Activated CD4-positive, alpha-beta T cell treated with anti-CD3 and anti-CD28 coated beads for 36 hours (primary cell): ENCODE results near the gene THTPA. TPM values are rescaled to one million over a fixed set of nuclear protein-coding genes. Genes with fewer than 3 reads are reported as not detected.
"Not testable (repeated sequence)": the region's sequence is repeated elsewhere in the genome, so short reads cannot be mapped to it uniquely, and the experiment has no call there.

Experiments
- ATAC-seq: fragments of 200-7000 bp; cut with Tn5 transposase; one replicate; pipeline ENCODE4 v1.10.0; 2021; ENCODE audit warnings: mild to moderate bottlenecking, moderate library complexity
- CTCF ChIA-PET: fragments of 350-600 bp; sonication (Branson Sonifier 250); formaldehyde crosslinking; loops from one replicate; lab custom pipeline; 2021; ENCODE audit warnings: antibody characterized with exemption; lab: Charles Lee
- POLR2A ChIA-PET: fragments of 350-600 bp; sonication (Branson Sonifier 250); formaldehyde crosslinking; loops from one replicate; lab custom pipeline; 2021; ENCODE audit warnings: antibody characterized with exemption, inconsistent platforms; lab: Charles Lee
- DNase-seq: peaks from one replicate; pipeline ENCODE4 v3.0.0-alpha.2; 2020
- H3K27ac Mint-ChIP-seq: one replicate; pipeline ENCODE4 v1.8.0; 2021; ENCODE audit warnings: mixed read lengths
- H3K27me3 Mint-ChIP-seq: one replicate; pipeline ENCODE4 v1.8.0; 2021; ENCODE audit warnings: mixed read lengths
- H3K36me3 Mint-ChIP-seq: one replicate; pipeline ENCODE4 v1.8.0; 2021; ENCODE audit warnings: low read depth, mixed read lengths
- H3K4me1 Mint-ChIP-seq: one replicate; pipeline ENCODE4 v1.8.0; 2021; ENCODE audit warnings: mixed read lengths
- H3K4me3 Mint-ChIP-seq: one replicate; pipeline ENCODE4 v1.8.0; 2021; ENCODE audit warnings: mild to moderate bottlenecking, moderate library complexity, mixed read lengths
- H3K9me3 Mint-ChIP-seq: one replicate; pipeline ENCODE4 v1.8.0; 2021; ENCODE audit warnings: low read depth, mixed read lengths
- intact Hi-C, 2 experiments: fragments of 100-400 bp; cut with DNase I in 1 of 2; cut with micrococcal nuclease in 1 of 2; formaldehyde crosslinking; loops; one replicate each; pipeline versions ENCODE4 v1.14.2 to v1.15.1; 2022 to 2024; cut with DNase I, micrococcal nuclease
- total RNA-seq, 2 experiments: library from RNA; stranded (reverse); gene quantifications; one replicate each; pipeline ENCODE4 v1.2.3, GENCODE V29; 2021

Gene THTPA
- total RNA-seq, 2 experiments from 2014 or later: 8.3 to 8.5 TPM

DNA sequence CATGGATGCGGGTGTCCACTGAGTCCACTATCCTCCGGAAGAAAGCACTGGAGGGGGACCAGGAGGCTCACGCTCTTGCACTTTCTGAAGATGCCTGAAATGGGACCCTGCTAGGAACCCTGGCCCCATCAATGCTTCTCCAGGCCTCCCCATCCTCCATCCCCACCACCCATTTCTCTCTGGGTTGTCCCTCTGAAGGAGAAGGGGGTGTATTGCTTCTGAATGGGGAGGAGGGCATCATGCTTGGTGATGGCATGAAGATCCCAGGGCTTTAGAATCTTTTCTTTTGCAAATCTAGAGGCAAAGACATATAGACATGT is 23.2 kb downstream of the THTPA start:
- ChIA-PET CTCF (interaction anchor here (1.5 to 1.6 kb wide), 2 partner anchors 10 to 12 kb away, joined by 3 to 6 read pairs; partner anchors contain the start of gene AP1G2), POLR2A (no interaction called here)
- no peaks in the 10 kb centered on the region for H3K36me3 Mint-ChIP-seq
- peaks cover 41% of the 10 kb centered on the region for H3K27me3 Mint-ChIP-seq
- intact Hi-C loops: no loop called here
- no peak overlapping the region for H3K4me3 Mint-ChIP-seq
- DNase-seq: no peak
- H3K9me3 Mint-ChIP-seq: no peaks in the 10 kb centered on the region
- H3K27ac Mint-ChIP-seq: no peak overlapping the region
- H3K4me1 Mint-ChIP-seq: peaks cover 16% of the 10 kb centered on the region
- ATAC-seq: no peak

GRCh38 chr14:23579739-23580138 is 23.7 kb downstream of the THTPA start:
- Mint-ChIP-seq H3K36me3 (no peaks in the 10 kb centered on the region), H3K27ac (no peak overlapping the region), H3K4me3 (no peak overlapping the region), H3K9me3 (no peaks in the 10 kb centered on the region), H3K27me3 (peaks cover 43% of the 10 kb centered on the region), H3K4me1 (peaks cover 16% of the 10 kb centered on the region)
- ChIA-PET POLR2A (no interaction called here), CTCF (interaction anchor here (0.8 to 1.6 kb wide), 3 partner anchors 9 to 52 kb away, joined by 3 to 6 read pairs (median 4); no protein-coding TSS in a partner anchor)
- ATAC-seq (no peak), DNase-seq (no peak)
- intact Hi-C loops: no loop called here

DNA sequence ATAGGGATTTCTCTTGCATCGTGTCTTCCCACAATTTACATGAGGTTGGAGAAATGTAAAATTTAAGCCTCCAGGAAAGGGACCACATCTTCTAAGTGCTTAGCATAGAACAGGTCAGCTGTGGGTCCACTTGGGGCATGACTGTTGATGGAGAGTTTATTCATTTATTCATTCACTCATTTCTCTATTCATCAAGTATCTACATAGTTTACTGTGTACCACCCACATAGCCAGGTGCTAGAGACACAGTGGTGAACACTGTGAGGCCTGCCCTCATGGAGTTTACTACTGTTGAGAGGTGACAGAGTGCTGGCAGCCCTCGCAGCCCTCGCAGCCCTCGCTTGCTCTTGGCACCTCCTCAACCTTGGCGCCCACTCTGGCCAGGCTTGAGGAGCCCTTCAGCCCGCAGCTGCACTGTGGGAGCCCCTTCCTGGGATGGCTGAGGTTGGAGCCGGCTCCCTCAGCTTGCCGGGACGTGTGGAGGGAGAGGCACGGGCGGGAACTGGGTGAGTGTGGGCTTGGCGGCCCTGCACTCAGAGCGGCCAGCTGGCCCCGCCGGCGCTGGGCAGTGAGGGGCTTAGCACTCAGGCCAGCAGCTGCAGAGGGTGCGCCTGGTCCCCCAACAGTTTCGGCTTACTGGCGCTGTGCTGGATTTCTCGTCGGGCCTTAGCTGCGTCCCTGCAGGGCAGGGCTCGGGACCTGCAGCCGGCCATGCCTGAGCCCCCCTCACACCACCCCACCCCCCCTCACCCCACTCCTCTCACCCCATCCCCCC is 24.3 kb downstream of the THTPA start:
- Mint-ChIP-seq H3K4me3 (no peak overlapping the region), H3K9me3 (no peaks in the 10 kb centered on the region), H3K4me1 (peaks cover 16% of the 10 kb centered on the region), H3K27me3 (peaks cover 41% of the 10 kb centered on the region), H3K27ac (no peak overlapping the region), H3K36me3 (no peaks in the 10 kb centered on the region)
- DNase-seq (no peak), ATAC-seq (no peak)
- ChIA-PET POLR2A (no interaction called here), CTCF (interaction anchor here (0.6 to 1.6 kb wide), 5 partner anchors 9 to 824 kb away, joined by 3 to 6 read pairs (median 4); no protein-coding TSS in a partner anchor)
- intact Hi-C loops: no loop called here

DNA sequence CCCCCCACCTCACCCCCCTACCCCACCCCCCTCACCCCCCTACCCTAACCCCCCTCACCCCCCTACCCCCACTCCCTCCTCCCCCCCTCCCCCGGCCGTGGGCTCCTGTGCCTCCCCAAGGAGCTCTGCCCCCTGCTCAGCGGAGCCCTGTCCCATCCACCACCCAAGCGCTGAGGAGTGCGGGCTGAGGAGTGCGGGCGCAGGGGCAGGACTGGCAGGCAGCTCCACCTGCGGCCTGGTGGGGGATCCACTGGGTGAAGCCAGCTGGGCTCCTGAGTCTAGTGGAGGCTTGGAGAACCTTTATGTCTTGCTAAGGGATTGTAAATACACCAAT is 24.8 kb downstream of the THTPA start:
- ATAC-seq: no peak
- peaks cover 42% of the 10 kb centered on the region for H3K27me3 Mint-ChIP-seq
- intact Hi-C loops: no loop called here

GRCh38 chr14:23582906-23583760 is 27.1 kb downstream of the THTPA start:
- CTCF ChIA-PET: interaction anchor here (0.7 to 2.0 kb wide), 5 partner anchors 8 to 49 kb away, joined by 3 to 11 read pairs (median 3); no protein-coding TSS in a partner anchor
- intact Hi-C loops: no loop called here

More for the DNA sequence above, 24.8 kb downstream of the THTPA start:
- H3K36me3 Mint-ChIP-seq: no peaks in the 10 kb centered on the region
- DNase-seq: no peak
- H3K27ac Mint-ChIP-seq: no peak overlapping the region
- H3K4me3 Mint-ChIP-seq: no peak overlapping the region
- no peaks in the 10 kb centered on the region for H3K9me3 Mint-ChIP-seq
- POLR2A ChIA-PET: no interaction called here
- peaks cover 16% of the 10 kb centered on the region for H3K4me1 Mint-ChIP-seq
- CTCF ChIA-PET: interaction anchor here (0.6 to 1.6 kb wide), 5 partner anchors 8 to 823 kb away, joined by 3 to 6 read pairs (median 4); no protein-coding TSS in a partner anchor

GRCh38 chr14:23583761-23584526 is 27.9 kb downstream of the THTPA start:
- H3K9me3 Mint-ChIP-seq, DNase-seq, H3K27ac Mint-ChIP-seq, ATAC-seq, H3K36me3 Mint-ChIP-seq, intact Hi-C loops, H3K4me1 Mint-ChIP-seq, POLR2A ChIA-PET, H3K4me3 Mint-ChIP-seq: not testable (repeated sequence)
- CTCF ChIA-PET: interaction anchor here (1.2 kb wide), 1 partner anchor 13 kb away, joined by 3 read pairs; no protein-coding TSS in a partner anchor
- H3K27me3 Mint-ChIP-seq: peaks cover 33% of the 10 kb centered on the region

More at GRCh38 chr14:23582906-23583760, 27.1 kb downstream of the THTPA start:
- DNase-seq: no peak
- Mint-ChIP-seq H3K9me3 (no peaks in the 10 kb centered on the region), H3K27me3 (peaks cover 41% of the 10 kb centered on the region), H3K4me1 (peaks cover 8% of the 10 kb centered on the region), H3K4me3 (no peak overlapping the region), H3K27ac (no peak overlapping the region), H3K36me3 (no peaks in the 10 kb centered on the region)
- POLR2A ChIA-PET: no interaction called here
- ATAC-seq: no peak

GRCh38 chr14:23584527-23585203 is 28.6 kb downstream of the THTPA start:
- H3K4me3 Mint-ChIP-seq, POLR2A ChIA-PET, H3K36me3 Mint-ChIP-seq, H3K9me3 Mint-ChIP-seq, CTCF ChIA-PET, H3K4me1 Mint-ChIP-seq, H3K27ac Mint-ChIP-seq, DNase-seq, ATAC-seq, intact Hi-C loops: not testable (repeated sequence)
- peaks cover 29% of the 10 kb centered on the region for H3K27me3 Mint-ChIP-seq

DNA sequence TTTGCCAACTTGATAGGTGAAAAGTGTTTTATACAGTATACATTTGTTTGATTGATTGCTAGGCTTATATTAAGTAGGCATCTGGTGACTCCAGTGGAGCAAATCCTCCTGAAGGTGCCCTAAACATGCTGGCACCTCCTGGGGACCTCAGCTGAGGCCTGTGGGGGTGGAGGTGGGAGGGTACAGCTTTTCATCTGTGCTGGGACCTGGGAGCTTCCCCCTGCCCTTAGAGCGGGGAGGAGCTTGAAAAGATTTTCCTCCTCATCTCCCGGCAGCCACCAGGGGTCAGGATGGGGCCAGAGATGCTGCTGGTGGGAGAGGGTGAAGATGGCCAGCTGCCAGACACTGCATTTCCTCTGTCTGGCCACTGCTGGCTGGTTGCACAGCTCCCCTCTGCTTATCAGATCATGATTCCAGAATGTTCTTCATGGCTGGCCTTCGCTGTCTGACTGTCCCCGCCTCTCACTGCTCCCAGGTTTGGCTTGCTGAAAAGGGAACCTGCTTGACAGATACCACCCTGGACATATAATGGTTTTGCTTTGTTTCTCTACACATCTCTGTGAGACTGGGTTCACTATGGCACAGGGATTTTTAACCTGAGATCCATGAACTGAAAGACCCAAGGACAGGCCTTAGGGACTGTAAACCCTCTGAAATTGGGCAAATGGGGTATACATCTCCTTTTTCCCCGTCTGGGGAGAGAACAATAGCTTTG is 33.0 kb downstream of the THTPA start:
- peak; percentile 93 for DNase-seq
- ATAC-seq: peak; percentile 99
- Mint-ChIP-seq H3K27ac (no peak overlapping the region), H3K36me3 (no peaks in the 10 kb centered on the region), H3K4me1 (peaks cover 7% of the 10 kb centered on the region), H3K4me3 (no peak overlapping the region), H3K9me3 (no peaks in the 10 kb centered on the region), H3K27me3 (peaks cover 16% of the 10 kb centered on the region)
- intact Hi-C loops: loop anchor here (1.0 to 2.0 kb wide), 6 partner anchors 43 to 364 kb away; partner anchors contain the start of gene DHRS4 (in 2 of the 2)
- ChIA-PET CTCF (interaction anchor here (0.6 to 3.5 kb wide), 41 partner anchors 9 to 718 kb away, joined by 3 to 37 read pairs (median 4); partner anchors contain the start of gene CIDEB), POLR2A (no interaction called here)

GRCh38 chr14:23589606-23590005 is 33.5 kb downstream of the THTPA start:
- Mint-ChIP-seq H3K36me3 (no peaks in the 10 kb centered on the region), H3K27ac (no peak overlapping the region), H3K4me1 (peaks cover 7% of the 10 kb centered on the region), H3K4me3 (no peak overlapping the region), H3K27me3 (peaks cover 12% of the 10 kb centered on the region), H3K9me3 (no peaks in the 10 kb centered on the region)
- ChIA-PET POLR2A (no interaction called here), CTCF (interaction anchor here (0.6 to 3.5 kb wide), 36 partner anchors 8 to 718 kb away, joined by 3 to 37 read pairs (median 4); partner anchors contain the start of gene CIDEB)
- intact Hi-C loops: loop anchor here (1.0 to 2.0 kb wide), 6 partner anchors 43 to 364 kb away; partner anchors contain the start of gene DHRS4 (in 2 of the 2)
- ATAC-seq (no peak), DNase-seq (no peak)

- no peaks in the 10 kb centered on the region for H3K9me3 Mint-ChIP-seq
- POLR2A ChIA-PET: no interaction called here
- H3K27ac Mint-ChIP-seq: no peak overlapping the region
- ATAC-seq: no peak
- no peak overlapping the region for H3K4me3 Mint-ChIP-seq
- no peak for DNase-seq
- H3K27me3 Mint-ChIP-seq: peaks cover 12% of the 10 kb centered on the region
- CTCF ChIA-PET: interaction anchor here (0.6 to 3.5 kb wide), 9 partner anchors 10 to 337 kb away, joined by 3 to 33 read pairs (median 4); no protein-coding TSS in a partner anchor
- H3K4me1 Mint-ChIP-seq: peaks cover 7% of the 10 kb centered on the region
- H3K36me3 Mint-ChIP-seq: no peaks in the 10 kb centered on the region
- intact Hi-C loops: no loop called here
Measured at GRCh38 chr14:23590198-23590597, 34.1 kb downstream of the THTPA start.
